Esophagus muscularis mucosa (tissue), 4 donors: ENCODE results near the gene SCARB2. TPM values are rescaled to one million over a fixed set of nuclear protein-coding genes. Genes with fewer than 3 reads are reported as not detected.
"Not testable (repeated sequence)": the region's sequence is repeated elsewhere in the genome, so short reads cannot be mapped to it uniquely, and the experiment has no call there.

Source experiments
- DNase-seq: peaks from one replicate; pipeline ENCODE4 v3.0.0-alpha.2; 2017; ENCODE audit errors: extremely low spot score
- H3K27ac ChIP-seq, 4 donors: fragments of 200-600 bp; sonication (generic); replicated peaks in 1 of 4; 1 replicate in 3 of 4; 2 replicates in 1 of 4; pipeline ENCODE4 v1.5.1; 2016 to 2019; ENCODE audit warnings: mild to moderate bottlenecking in 1 of 4
- H3K27me3 ChIP-seq, 4 donors: fragments of 200-600 bp; sonication (generic); one replicate each; pipeline versions ENCODE4 v1.5.1 to v1.6.0; 2016 to 2019
- H3K36me3 ChIP-seq, 4 donors: fragments of 200-600 bp; sonication (generic); one replicate each; pipeline ENCODE4 v1.5.1; 2016 to 2019
- H3K4me1 ChIP-seq, 4 donors: fragments of 200-600 bp; sonication (generic); one replicate each; pipeline ENCODE4 v1.5.1; 2016 to 2019
- H3K4me3 ChIP-seq, 4 donors: fragments of 200-600 bp; sonication (generic); 1 replicate in 2 of 4; 2 replicates in 2 of 4; pipeline ENCODE4 v1.5.1; 2016 to 2019; ENCODE audit warnings: mild to moderate bottlenecking in 4 of 4, moderate library complexity in 1 of 4
- H3K9me3 ChIP-seq, 4 donors: fragments of 200-600 bp; sonication (generic); 1 replicate in 3 of 4; 2 replicates in 1 of 4; pipeline ENCODE4 v1.5.1; 2016 to 2019
- EP300 ChIP-seq: sonication (generic); formaldehyde crosslinking; IDR thresholded peaks from one replicate; pipeline ENCODE4 v1.6.1; 2017; ENCODE audit warnings: antibody characterized with exemption
- POLR2A ChIP-seq: fragments of 450-650 bp; IDR thresholded peaks from one replicate; pipeline ENCODE4 v1.6.1; 2017; ENCODE audit warnings: antibody characterized with exemption, moderate library complexity, mild to moderate bottlenecking, low read depth
- POLR2AphosphoS5 ChIP-seq, 2 donors: sonication (generic); formaldehyde crosslinking; IDR thresholded peaks; one replicate each; pipeline ENCODE4 v1.6.1; 2017; ENCODE audit warnings: antibody characterized with exemption in 2 of 2
- WGBS: methylation state at CpG from one replicate; pipeline ENCODE4 v1.1.5; 2018; 5-methylcytosine and 5-hydroxymethylcytosine counted together
- intact Hi-C: fragments of 100-400 bp; cut with DNase I; formaldehyde crosslinking; loops from one replicate; pipeline ENCODE4 v1.15.1; 2023
- total RNA-seq, 4 donors: library from RNA; depleted of rRNA; stranded (reverse); fragments of >200 nt; gene quantifications; one replicate each; pipeline versions ENCODE4 v1.1.0 to v1.2.1, GENCODE V29; 2016
- TF ChIP-seq, protein P1 (sequence below), 3 experiments: fragments of 200-600 bp in 2 of 3; fragments of 450-650 bp in 1 of 3; sonication (generic) in 2 of 3; IDR thresholded peaks; one replicate each; pipeline ENCODE4 v1.5.1; 2017 to 2019; ENCODE audit warnings: antibody characterized with exemption in 3 of 3, mild to moderate bottlenecking in 2 of 3, moderate library complexity in 1 of 3

Gene SCARB2
- total RNA-seq, 4 donors from 2014 or later, result 89.3 to 118 (median 106) TPM

DNA sequence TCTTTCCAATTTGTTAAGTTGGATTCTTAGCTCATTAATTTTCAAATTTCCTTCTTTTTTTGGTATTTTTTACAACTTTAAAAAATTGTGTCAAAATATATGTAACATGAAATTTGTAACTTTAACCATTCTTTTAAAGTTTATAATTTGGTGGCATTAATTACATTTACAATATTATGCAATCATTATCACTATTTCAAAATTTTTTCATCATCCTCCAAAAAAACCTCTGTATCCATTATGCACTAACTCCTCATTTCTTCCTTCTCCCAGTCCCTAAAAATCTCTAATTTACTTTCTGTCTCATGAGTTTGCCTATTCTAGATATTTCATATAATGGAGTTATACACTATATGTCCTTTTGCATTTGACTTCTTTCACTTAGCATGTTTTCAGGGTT is 33.2 kb upstream of the SCARB2 start:
- Histone ChIP-seq H3K27me3 (no peaks in the 10 kb centered on the region), H3K4me1 (peaks cover 3 to 12% (median 10%) of the 10 kb centered on the region in 4 donors), H3K9me3 (no peaks in the 10 kb centered on the region), H3K4me3 (no peak overlapping the region), H3K27ac (no peak overlapping the region), H3K36me3 (no peaks in the 10 kb centered on the region)
- TF ChIP-seq EP300 (no peak), POLR2AphosphoS5 (IDR thresholded peaks at IDR 0.05) (no peak), POLR2A (no peak)
- TF ChIP-seq, protein P1, sequence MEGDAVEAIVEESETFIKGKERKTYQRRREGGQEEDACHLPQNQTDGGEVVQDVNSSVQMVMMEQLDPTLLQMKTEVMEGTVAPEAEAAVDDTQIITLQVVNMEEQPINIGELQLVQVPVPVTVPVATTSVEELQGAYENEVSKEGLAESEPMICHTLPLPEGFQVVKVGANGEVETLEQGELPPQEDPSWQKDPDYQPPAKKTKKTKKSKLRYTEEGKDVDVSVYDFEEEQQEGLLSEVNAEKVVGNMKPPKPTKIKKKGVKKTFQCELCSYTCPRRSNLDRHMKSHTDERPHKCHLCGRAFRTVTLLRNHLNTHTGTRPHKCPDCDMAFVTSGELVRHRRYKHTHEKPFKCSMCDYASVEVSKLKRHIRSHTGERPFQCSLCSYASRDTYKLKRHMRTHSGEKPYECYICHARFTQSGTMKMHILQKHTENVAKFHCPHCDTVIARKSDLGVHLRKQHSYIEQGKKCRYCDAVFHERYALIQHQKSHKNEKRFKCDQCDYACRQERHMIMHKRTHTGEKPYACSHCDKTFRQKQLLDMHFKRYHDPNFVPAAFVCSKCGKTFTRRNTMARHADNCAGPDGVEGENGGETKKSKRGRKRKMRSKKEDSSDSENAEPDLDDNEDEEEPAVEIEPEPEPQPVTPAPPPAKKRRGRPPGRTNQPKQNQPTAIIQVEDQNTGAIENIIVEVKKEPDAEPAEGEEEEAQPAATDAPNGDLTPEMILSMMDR (IDR thresholded peaks at IDR 0.05), result no peak
- DNase-seq, result no peak
- intact Hi-C loops, result no loop called here

DNA sequence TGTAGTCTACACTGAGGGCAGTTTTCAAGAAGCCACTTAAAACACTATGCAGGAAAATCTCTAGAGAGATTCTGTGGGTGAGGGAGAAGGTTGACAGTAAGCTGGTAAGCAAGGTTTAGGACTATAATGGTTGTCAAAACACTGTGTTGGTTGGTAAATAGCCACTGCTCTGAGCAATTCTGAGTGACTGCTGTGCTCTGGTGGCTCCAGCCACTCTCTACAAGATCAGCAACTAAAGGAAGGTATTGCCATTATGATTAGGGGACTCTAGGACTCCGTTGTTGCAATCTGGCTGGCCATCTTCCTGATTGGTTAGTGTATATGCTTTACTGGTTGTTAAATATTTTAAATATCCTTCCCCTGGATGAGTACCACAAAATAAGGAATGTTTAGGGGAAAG is 32.4 kb upstream of the SCARB2 start:
- TF ChIP-seq POLR2A (no peak), EP300 (no peak), POLR2AphosphoS5 (IDR thresholded peaks at IDR 0.05) (no peak)
- TF ChIP-seq, protein P1 (IDR thresholded peaks at IDR 0.05), result no peak
- WGBS, result 63% methylated on average over 1 of the region's 1 CpG
- no peak for DNase-seq
- intact Hi-C loops, result no loop called here
- Histone ChIP-seq H3K27me3 (no peaks in the 10 kb centered on the region), H3K4me1 (peaks cover 2 to 5% (median 4%) of the 10 kb centered on the region in 4 donors), H3K36me3 (no peaks in the 10 kb centered on the region), H3K27ac (no peak overlapping the region), H3K4me3 (no peak overlapping the region), H3K9me3 (peaks cover 0 to 4% (median 0%) of the 10 kb centered on the region in 4 donors)

DNA sequence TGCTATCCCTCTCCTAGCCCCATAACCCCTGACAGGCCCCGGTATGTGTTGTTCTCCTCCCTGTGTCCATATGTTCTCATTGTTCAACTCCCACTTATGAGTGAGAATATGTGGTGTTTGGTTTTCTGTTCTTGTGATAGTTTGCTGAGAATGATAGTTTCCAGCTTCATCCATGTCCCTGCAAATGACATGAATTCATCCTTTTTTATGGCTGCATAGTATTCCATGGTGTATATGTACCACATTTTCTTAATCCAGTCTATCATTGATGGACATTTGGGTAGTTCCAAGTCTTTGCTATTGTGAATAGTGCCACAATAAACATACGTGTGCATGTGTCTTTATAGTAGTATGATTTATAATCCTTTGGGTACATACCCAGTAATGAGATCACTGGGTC is 30.3 kb upstream of the SCARB2 start:
- H3K36me3 ChIP-seq, H3K27me3 ChIP-seq, DNase-seq, intact Hi-C loops, H3K4me1 ChIP-seq, H3K27ac ChIP-seq, H3K4me3 ChIP-seq: not testable (repeated sequence)
- 96% methylated on average over 2 of the region's 2 CpGs for WGBS
- H3K9me3 ChIP-seq, result peaks cover 0 to 17% (median 10%) of the 10 kb centered on the region in 4 donors

DNA sequence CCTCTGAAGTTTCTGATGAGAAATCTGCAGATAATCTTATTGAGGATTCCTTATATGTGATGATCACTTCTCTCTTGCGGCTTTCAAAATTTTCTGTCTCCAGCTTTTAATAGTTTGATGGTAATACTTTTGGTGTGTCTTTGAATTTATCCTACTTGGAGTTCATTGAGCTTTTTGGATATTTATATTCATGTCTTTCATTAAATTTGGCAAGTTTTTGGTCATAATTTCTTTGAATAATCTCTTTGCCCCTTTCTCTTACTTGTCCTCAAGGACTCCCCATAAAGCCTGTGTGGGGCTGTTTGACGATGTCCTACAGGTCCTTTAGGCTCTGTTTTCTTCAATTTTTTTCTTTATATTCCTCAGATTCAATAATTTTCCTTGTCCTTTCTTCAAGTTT is 26.6 kb upstream of the SCARB2 start:
- Histone ChIP-seq H3K36me3 (no peaks in the 10 kb centered on the region), H3K4me1 (no peaks in the 10 kb centered on the region), H3K27ac (no peak overlapping the region), H3K4me3 (no peak overlapping the region), H3K9me3 (peaks cover 0 to 17% (median 10%) of the 10 kb centered on the region in 4 donors), H3K27me3 (no peaks in the 10 kb centered on the region)
- DNase-seq, result no peak
- TF ChIP-seq EP300, result no peak
- TF ChIP-seq POLR2A, result no peak
- TF ChIP-seq POLR2AphosphoS5 (IDR thresholded peaks at IDR 0.05), result no peak
- TF ChIP-seq, protein P1 (IDR thresholded peaks at IDR 0.05), result no peak
- intact Hi-C loops, result no loop called here
- WGBS, result 93% methylated on average over 2 of the region's 2 CpGs

DNA sequence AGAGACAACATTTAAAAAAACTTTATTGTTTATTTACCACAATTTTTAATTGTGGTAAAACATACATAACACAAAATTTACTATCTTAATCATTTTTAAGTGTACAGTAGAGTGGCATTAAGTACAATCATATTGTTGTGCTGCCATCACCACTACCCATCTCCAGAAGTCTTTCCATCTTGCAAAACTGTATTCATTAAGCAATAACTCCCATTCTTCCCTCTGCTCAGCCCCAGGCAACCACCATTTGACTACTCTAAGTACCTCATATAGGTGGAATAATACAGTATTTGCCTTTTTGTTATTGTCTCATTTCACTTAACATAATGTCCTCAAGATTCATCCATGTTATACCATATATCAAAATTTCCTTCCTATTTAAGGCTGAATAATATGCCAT is 25.1 kb upstream of the SCARB2 start:
- Histone ChIP-seq H3K36me3 (no peaks in the 10 kb centered on the region), H3K4me3 (no peak overlapping the region), H3K4me1 (peaks cover 0 to 2% (median 0%) of the 10 kb centered on the region in 4 donors), H3K27ac (no peak overlapping the region), H3K9me3 (peaks cover 0 to 17% (median 10%) of the 10 kb centered on the region in 4 donors), H3K27me3 (no peaks in the 10 kb centered on the region)
- TF ChIP-seq EP300 (no peak), POLR2A (no peak), POLR2AphosphoS5 (IDR thresholded peaks at IDR 0.05) (no peak)
- TF ChIP-seq, protein P1 (IDR thresholded peaks at IDR 0.05), result no peak
- intact Hi-C loops, result no loop called here
- DNase-seq, result no peak
